GM21360 (cell line): Measurements from ENCODE around the gene RNASE2.
"Not testable (repeated sequence)": the region's sequence is repeated elsewhere in the genome, so short reads cannot be mapped to it uniquely, and the experiment has no call there.

Source experiments
- ATAC-seq: cut with Tn5 transposase; IDR thresholded peaks from one replicate; pipeline ENCODE4 v1.9.1; 2021; ENCODE audit warnings: mild to moderate bottlenecking, moderate library complexity; ENCODE audit not compliant: unreplicated experiment

RNASE2 gene

DNA sequence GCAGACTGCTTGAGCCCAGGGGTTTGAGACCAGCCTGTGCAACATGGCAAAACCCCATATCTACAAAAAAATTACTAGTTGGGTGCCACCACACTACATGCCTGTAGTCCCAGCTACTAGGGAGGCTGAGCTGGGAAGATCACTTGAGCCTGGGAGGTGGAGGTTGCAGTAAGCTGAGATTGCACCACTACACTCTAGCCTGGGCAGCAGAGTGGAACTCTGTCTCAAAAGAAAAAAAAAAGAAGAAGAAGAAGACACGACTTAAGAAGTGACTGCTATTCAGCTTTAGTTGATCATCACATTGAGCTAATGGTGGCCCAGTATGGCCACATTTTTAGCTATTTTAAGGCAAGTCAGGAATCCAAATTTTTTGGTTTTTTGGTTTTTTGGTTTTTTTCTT, 25.6 kb downstream of the RNASE2 start:
- no peak for ATAC-seq

DNA sequence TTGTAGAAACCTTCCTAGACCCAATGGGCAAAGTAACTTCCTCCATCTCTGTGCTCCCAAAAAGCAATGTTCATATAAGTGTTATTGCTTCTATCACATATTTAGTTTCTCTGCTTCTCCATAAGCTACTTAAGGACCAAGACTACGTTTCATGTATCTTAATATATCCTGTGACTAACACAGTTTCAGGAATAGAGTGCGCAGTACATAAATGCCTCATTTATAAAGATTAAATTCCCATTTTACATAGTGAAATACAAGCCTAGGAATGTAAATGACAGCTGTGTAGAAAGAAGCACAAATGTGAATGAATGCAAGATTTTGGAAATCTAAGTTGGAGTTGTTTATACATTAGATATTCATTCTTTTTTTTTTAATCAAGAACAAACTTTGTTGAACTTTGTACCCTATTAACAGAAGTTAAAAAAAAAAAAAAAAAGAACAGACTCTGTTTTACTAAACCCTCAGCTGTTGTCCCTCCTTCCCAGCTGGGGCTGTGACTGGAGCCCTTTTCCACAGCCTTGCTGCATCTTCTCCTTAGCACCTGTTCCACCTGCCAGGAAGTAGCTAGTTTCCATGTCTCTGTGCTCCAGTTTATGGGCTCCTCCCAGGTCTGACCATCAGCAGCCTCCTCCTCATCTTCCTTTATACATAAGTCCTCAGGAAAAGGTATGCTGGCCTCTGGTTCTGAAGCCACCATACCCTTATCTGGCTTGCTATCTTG, 27.5 kb downstream of the RNASE2 start:
- no peak for ATAC-seq

DNA sequence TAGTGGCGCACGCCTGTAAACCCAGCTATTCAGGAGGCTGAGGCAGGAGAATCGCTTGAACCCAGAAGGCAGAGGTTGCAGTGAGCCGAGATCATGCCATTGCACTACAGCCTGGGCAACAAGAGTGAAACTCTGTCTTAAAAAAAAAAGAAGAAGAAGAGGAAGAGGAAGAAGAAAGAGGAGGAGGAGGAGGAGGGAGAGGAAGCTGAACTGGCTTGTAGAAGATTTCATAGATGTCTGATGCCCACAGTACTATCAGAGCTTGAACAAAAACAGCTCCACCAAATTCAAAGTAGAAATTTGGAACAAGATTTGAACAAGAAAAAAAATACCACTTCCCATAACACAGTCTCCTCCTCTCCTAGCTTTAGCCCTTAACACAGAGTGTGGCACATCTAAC, 30.4 kb downstream of the RNASE2 start:
- ATAC-seq = not testable (repeated sequence)

DNA sequence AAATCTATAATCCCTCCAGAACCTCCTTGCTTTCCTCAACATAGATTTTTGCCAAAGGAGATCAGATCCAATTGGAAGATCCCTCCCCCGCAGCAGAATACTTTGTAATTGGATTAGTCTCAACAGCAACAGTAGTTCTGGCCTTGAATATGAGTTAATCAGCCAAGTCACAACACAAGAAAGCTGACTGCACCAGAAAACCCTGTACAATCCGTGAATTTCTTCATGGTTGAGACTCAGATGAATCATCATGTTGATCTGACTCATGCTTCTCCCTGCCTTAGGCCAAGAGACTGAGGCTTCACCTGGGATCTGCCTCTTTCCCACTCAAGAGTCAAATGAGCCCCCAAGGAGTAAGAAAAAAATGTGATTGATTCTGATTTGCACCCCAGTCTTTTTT, 31.5 kb downstream of the RNASE2 start:
- ATAC-seq = no peak

DNA sequence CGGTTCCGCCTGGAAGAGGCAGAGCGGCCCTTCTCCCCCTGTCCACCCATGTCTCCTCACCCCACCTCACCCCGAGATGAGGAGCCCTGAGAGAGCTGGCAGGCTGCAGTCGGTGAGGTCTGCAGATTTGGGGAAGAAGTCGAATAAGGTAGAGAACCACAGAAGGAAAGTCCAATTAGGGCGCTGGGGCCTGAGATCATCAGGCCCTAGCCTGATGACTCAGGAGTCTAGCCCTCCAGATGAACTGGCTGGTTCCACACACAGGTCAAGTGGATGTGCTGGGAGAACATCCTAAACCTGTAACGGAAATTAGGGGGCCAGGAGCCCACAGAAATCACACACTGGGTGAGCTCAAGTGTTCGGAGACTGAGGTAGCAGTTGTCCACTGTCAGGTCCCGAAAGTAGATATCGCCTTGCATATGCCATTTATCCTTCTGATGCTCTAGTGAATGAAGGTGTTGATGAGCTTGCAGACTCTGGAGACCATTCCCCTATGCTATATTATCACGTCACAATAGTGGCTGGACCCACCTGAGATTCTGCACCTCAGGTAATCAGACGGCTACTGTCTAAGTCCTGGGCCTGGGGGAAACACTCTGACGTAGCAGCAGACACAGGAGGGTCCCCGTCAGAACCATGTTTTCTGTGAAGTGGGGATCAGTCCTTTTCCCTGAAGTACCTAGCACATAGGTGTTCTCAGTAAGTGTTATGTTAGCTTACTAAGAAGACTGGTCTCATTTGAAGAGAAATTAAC, 33.6 kb downstream of the RNASE2 start:
- no peak for ATAC-seq

DNA sequence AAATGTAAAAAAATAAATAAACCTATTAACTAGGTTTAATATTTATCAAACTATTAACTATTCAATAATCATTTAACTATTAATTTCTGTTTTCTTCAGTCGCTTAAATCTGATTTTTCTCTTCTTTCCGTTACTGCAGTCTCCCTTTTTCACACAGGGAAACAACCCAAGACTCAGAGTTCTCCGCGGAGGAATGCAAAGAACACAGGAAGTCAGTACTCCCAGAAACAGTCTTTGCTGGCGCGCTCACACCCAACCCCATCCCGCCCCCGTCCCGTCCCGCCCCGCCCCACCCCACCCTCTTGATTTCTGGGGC, 34.1 kb downstream of the RNASE2 start:
- ATAC-seq = no peak

DNA sequence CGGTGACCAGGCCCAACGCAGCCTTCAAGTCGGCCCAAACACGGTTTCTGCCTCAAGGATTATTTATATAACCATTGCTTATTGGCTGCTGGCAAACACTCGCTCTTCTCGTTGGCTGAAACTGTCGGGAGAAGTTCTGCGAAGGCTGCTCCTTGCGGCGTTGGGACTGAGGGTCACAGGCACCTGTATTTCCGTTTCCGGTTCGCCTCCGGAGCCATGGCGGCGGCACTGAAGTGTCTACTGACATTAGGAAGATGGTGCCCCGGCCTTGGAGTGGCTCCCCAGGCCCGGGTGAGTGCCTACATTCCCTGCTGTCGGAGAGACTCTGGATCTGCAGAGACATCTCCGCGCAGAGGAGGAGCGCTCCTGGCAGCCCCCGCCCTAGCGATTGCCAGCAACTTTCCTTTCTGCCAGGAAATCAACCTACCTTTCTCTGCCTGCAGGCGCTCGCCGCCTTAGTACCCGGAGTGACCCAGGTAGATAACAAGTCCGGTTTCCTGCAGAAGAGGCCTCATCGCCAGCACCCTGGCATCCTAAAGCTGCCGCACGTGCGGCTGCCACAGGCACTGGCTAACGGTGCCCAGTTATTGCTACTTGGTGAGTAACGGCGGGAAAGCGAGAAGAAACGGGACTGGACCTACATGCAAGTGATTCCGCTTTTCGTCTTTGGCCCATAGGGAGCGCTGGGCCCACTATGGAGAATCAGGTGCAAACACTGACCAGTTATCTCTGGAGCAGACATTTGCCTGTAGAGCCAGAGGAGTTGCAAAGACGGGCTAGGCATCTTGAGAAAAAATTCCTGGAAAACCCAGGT, 34.7 kb downstream of the RNASE2 start, which contains the start of gene METTL17:
Gene METTL17 (plus strand): TSS at position 194 of the 814 bp plus-strand sequence. CDS start 23 bp downstream, at position 217.
- ATAC-seq = peak; percentile 90

DNA sequence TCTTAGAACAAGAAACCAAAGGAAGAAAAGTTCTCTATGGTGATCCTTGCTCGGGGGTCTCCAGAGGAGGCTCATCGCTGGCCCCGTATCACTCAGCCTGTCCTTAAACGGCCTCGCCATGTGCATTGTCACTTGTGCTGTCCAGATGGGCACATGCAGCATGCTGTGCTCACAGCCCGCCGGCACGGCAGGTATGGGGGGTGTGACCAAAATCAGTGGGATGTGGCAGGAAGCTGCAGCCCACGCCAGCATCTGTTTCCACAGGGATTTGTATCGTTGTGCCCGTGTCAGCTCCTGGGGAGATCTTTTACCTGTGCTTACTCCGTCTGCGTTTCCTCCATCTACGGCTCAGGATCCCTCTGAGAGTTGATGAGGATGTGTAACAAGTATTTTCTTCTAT, 41.2 kb downstream of the RNASE2 start:
- ATAC-seq = no peak

DNA sequence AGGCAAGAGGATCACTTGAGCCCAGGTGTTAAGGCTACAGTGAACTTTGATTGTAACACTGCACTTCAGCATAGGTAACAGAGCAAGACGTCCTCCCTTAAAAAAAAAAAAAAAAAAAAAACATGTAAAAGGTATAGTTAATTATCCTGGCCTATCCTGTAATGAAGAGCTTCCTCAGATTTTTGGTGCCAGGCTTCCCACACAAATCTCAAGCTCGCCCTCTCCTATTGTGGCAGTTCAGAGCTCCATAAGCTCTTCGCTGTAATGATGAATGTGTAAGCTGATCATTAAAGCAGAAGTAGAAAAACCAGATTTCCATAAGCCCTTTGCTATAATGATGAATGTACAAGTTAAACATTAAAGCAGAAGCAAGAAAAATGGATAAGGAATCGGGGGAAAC, 41.8 kb downstream of the RNASE2 start:
- ATAC-seq = no peak

DNA sequence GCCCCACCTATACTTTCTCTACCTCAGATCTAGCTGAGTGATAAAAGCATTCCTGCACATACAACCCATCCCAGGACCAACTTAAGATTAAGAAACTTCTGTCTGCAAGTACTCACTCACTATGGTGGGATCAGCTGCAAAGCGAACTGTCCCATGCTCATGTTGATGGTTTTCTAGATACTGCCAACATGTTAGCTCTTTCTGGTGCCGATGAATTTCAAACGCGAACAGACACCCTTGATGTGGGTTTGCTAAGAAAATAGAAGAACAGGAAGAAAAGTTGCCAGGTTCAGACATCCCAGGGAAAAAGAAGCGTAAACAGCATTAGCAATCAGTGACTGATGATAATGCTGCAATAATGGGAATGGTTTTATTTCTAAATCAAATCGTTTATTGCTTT, 42.3 kb downstream of the RNASE2 start:
- no peak for ATAC-seq

DNA sequence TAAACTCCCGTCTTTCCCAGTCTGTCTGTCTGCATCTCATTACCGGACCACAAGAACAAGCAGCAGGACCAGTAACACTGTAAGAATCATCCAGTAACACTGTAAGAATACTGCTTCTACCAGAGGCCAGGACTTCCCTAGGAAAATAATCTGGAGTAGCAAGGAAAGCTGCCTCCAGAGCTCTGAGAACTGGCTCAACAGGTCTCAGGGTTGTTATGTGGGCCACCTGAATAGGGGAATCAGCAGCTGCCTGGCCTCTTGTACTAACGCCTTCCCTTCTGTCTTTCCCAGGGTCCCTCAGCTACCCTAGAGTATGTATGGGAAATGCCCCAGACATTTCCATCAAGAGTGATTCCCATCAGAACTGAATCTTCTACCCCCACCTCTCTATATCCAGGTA, 42.9 kb downstream of the RNASE2 start:
- ATAC-seq = no peak

DNA sequence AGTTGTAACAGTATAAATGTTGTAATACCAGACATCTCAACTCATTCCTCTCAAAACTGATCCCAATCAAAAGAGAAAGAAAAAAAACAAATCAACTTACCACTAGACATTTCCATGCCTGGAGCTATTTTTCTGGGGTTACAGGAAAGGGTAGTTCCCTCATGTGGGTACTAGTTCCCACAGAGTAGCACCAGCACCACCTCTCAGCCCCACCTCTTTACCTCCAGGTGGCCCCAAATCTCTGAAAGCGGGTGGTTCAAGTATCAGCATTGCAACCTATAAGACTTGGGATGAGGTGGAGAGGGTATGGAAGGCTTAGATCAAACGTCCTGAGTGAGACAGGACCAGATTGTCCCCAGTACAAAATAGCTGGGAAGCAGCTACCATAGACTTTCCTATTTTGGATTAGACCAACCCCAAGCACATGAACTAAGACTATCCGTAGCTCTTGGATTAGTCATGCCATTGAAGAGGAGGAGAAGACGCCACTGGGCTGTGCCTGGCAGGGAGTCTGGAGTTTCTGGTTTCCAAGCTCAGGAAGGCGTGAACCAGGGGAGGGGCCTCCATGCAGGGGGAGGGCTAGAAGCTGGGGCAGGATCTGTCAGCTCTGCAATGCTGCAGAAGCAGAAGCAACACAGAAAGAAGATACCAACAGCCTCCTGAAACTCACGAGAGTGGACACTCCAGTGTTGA, 43.5 kb downstream of the RNASE2 start, which contains the start of gene SLC39A2:
Gene SLC39A2 (plus strand): TSS at position 620 of the 693 bp plus-strand sequence. CDS start 154 bp downstream, outside the sequence.
- no peak for ATAC-seq

DNA sequence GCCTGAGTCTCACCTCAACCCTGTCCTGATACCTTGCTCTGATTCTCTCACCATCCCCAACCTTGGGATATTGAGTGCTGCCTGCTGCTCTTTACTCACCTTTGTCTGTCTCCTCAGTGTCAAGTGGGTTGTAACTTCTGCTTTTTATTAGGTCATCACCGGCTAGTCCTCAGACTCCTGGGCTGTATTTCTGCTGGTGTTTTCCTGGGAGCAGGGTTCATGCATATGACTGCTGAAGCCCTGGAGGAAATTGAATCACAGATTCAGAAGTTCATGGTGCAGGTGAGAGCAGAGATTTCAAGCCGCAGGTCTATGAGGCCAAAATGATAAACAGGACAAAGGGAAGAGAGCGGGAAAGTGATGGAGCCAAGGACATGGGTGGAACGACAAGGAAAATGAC, 44.3 kb downstream of the RNASE2 start:
- ATAC-seq = no peak

DNA sequence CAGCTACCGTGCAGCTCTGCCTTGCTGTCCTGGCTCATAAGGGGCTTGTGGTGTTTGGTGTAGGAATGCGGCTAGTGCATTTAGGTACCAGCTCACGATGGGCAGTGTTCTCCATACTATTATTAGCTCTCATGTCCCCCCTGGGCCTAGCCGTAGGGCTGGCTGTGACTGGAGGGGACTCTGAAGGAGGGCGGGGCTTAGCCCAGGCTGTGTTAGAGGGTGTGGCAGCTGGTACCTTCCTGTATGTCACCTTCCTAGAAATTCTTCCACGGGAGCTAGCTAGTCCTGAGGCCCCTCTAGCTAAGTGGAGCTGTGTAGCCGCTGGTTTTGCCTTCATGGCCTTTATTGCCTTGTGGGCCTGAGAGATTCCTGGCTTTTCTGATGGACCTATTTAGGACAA, 45.9 kb downstream of the RNASE2 start:
- ATAC-seq = no peak

DNA sequence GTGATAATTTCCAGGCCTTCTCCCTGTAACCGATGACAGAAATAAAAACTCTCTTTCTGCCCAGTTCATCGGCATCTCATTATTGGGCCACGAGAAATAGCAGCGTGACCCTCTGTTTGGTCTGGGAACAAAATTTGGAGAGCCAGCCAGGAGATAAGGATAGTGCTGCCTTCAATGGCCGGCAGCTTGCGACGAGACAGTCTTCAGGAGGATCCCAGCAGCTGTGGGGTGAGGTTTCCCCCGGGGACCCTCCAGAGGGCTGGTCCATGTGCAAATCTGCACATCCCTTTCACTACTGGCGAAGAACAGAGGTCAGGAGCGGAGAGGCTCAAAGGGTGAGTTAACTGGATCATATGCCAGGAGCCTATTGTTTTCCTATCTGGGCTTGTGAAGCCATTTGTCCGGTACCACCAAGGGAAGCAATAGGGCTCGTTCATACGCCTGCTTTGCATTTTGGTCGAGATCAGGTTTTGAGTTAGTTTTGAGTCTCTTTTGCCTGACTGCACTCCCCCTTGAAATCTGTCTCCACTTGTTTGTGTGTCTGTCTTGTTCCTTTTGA, 48.6 kb downstream of the RNASE2 start:
- no peak for ATAC-seq
